GM19239 (cell line): Measurements from ENCODE around the gene SLC25A6.
"Not testable (repeated sequence)": the region's sequence is repeated elsewhere in the genome, so short reads cannot be mapped to it uniquely, and the experiment has no call there.

ENCODE experiments used
- DNase-seq: peaks from one replicate; pipeline ENCODE4 v3.0.0; 2011; ENCODE audit warnings: low spot score; ENCODE audit not compliant: insufficient read length
- FAIRE-seq: peaks from 2 replicates; lab custom pipeline; 2011; peaks lifted over from hg19 to GRCh38; lab: Jason Lieb, UNC

The SLC25A6 gene

GRCh38 chrX:1416965-1417760 is 25.2 kb upstream of the SLC25A6 start:
- DNase-seq: no peak
- no peak for FAIRE-seq

- no peak for FAIRE-seq
Measured at GRCh38 chrX:1416327-1416784, 24.4 kb upstream of the SLC25A6 start.

DNA sequence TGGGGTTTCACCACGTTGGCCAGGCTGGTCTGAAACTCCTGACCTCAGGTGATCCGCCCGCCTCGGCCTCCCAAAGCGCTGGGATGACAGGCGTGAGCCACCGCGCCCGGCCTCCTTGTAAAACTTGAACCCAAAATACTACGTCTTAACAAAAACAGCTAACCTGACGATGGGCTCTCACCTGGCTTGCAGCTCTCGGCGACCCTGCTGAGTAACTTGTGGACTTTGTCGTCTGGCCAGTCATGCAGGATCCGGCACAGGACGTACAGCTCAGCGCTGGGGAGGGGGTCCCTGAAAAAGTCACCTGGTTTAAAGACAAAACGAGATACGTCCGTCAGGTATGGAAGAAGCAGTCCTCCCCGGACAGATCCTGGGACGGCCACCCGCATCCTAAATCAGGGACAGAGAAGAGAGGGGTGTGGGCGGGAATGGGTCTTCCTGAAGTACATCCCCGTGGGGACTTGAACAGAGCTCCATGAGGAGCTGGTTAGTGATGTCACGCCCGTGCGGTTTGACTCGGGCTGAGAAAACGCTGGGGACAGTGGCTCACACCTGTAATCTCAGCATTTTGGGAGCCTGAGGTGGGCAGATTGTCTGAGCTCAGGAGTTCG is 20.7 kb upstream of the SLC25A6 start:
- DNase-seq (no peak), FAIRE-seq (no peak)

More at GRCh38 chrX:1416327-1416784, 24.4 kb upstream of the SLC25A6 start:
- DNase-seq: no peak

- no peak for DNase-seq
- no peak for FAIRE-seq
Measured at GRCh38 chrX:1411326-1411725, 19.4 kb upstream of the SLC25A6 start.

DNA sequence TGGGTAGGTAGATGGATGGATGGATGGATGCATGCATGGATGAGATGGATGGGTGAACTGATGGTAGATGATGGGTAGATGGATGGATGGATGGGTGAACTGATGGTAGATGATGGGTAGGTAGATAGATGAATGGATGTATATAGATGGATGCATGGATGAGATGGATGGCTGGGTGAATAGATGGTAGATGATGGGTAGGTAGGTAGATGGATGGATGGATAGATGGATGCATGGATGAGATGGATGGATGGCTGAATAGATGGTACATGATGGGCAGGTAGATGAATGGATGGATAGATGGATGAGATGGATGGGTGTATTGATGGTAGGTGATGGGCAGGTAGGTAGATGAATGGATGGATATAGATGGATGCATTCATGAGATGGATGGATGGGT is 15.1 kb upstream of the SLC25A6 start:
- FAIRE-seq (no peak), DNase-seq (no peak)

- not testable (repeated sequence) for DNase-seq, FAIRE-seq
Measured at GRCh38 chrX:1405769-1406168, 13.9 kb upstream of the SLC25A6 start.

- not testable (repeated sequence) for FAIRE-seq, DNase-seq
Measured at GRCh38 chrX:1403867-1404266, 12.0 kb upstream of the SLC25A6 start.

DNA sequence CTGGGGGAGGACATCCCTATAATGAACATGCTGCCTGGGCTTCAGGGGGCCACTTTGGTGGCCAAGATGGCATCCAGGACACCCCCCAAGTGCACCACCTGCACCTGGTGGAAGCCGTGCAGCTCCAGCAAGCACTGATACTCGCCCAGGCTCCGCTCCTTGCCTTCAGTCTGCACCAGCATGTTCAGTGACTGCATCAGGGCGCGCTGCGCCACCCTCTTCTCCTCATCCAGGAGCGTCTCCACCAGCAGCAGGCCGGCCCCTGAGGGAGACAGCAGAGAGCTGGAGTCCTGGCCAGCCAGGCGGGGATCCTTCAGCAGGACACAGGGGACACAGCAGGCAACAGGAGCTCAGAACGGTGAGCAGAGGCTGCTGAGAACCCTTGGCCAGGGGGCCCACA is 11.3 kb upstream of the SLC25A6 start:
- FAIRE-seq (no peak), DNase-seq (no peak)

DNA sequence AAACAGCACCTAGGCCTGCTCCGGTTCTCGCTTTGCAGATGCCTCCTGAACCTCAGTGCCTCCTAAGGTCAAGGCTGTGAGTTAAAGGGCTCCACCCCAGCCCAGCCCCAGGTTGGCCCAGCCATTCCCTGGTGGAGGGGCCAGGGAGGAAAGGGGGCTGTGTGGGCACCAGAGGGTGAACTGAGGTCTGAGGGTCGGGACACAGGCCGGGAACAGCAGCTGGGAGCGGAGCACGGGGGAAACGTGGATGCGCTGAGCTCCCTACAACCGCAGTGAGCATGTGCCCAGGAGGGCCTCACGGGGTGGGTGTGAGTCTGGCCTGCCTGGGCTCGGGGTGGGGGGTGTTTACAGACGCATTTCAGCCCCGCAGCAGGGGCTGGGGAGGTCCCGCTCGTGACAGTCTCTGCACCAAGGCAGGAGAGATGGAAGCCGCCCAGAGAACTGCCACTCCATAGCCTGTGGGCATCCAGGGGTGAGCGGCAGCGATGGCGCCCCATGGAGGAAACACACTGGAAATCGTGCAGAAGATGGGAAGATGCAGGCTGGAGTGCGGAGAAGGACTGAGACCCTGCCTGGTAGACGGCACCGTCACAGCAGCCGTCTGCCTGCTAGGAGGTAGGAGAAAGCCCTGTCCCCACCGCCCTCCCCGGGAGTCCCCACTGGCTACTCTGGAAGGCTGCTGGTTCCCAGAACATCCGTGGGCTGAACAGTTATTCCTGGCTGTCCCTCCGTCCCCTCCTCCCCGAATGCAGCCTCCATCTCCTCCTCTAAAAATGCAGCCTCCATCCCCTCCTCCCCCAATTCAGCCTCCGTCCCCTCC is 9.9 kb upstream of the SLC25A6 start:
- DNase-seq (no peak), FAIRE-seq (no peak)

GRCh38 chrX:1400742-1401471 is 9.0 kb upstream of the SLC25A6 start:
- DNase-seq (no peak), FAIRE-seq (no peak)

GRCh38 chrX:1400049-1400448 is 8.1 kb upstream of the SLC25A6 start:
- DNase-seq (no peak), FAIRE-seq (no peak)

- FAIRE-seq: no peak
Measured at GRCh38 chrX:1398431-1399340, 6.8 kb upstream of the SLC25A6 start.

DNA sequence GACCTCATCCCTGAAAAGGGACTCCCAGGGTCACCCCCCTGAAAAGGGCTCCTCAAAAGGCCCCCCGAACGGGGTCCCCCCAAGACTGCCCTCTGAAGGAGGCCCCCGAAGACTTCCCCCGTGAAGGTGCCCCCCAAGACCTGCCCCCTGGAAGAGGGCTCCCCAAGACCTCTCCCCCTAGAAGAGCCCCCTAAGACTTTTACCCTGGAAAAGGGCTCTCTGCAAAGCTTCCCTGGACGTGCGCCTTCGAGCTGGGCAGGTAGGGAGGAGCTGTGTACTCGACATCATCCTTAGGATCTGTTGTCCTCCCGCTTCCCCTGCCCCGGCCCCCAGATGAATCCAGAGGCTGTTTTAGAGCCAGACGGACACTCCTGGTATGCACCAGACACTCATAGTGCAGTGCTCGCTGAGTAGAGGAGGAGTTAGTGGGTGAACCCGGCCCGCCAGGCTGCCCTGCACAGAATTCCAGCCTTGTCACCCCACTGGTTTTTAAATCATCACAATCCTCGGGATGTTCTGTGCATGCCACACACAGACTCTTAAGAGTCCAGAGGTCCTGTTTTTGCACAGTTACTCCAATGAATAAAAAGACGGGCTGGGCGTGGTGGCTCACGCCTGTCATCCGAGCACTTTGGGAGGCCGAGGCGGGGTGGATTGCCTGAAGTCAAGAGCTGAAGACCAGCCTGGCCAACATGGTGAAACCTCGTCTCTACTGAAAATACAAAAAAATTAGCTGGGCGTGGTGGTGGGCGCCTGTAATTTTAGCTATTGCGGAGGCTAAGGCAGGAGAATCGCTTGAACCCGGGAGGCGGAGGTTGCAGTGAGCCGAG is 5.7 kb upstream of the SLC25A6 start:
- DNase-seq: no peak
- no peak for FAIRE-seq

More at GRCh38 chrX:1398431-1399340, 6.8 kb upstream of the SLC25A6 start:
- DNase-seq: no peak

DNA sequence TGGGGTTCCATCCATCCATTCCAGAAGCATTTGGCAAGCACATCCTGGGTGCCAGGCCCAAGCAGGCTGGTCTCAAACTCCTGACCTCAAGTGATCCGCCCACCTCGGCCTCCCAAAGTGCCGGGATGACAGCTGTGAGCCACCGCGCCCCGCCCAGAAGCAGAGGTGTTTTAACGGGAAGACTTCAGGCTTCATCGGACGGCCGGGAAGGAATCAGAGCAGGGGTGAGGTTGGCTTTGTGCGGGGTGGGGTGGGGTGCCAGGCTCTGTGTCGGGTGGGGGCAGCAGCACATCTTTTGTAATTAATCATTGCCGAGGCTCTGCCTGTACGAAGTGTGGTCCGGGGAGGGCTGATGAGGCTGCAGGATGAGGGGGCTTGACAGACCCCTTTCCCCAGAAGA is 5.1 kb upstream of the SLC25A6 start:
- DNase-seq (no peak), FAIRE-seq (no peak)

DNA sequence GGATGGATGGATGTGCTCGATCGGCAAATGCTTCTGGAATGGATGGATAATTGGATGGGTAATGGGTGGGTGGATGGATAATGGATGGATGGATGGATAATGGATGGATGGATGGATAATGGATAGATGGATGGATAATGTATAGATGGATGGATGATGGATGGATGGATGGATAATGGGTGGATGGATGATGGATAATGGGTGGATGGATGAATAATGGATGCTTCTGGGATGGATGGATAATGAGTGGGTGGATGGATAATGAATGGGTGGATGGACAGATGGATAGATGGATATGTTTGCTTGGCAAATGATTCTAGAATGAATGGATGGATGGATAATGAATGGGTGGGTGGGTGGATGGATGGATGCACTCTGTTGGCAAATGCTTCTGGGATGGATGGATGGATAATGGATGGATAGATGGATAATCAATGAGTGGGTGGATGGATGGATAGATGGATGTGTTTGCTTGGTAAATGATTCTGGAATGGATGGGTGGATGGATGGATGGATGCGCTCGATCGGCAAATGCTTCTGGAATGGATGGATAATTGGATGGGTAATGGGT is 3.8 kb upstream of the SLC25A6 start:
- FAIRE-seq (no peak), DNase-seq (no peak)

DNA sequence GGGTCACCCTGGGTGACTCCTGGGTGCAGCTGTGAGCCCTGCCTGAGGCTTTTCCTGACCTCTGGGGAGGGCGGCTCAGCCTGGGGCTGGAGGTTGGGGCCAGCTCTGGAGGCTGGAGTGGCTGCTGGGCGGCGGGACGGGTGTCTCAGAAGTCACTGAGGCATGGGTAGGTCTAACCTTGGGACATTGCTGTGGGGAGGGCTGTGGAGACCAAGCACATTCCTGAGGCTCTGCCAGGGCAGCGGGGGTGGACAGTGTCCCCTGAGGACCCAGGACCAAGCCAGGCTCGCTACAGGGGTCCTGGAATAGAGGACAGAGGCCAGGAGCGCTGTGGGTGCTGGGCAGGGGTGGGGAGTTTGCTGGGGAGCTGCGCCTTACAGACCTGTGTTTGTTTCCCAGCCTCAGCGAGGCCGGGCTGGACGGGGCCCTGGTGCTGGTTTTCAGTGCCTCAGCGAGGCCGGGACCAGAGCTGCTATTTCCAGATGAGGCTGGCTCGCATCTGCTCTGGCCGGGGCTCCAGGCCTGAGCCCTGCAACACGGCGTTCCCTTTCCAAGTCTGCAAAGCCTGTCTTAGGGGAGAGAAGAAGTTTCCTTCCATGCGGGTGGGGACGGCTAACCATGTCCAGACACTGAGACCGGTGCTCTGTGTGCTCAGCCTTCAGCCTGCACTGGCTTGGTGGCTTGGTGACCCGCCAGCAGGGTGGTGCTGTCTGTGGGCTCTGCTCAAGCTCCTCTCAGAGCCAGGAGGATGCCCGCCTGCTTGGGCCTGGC is 3.0 kb upstream of the SLC25A6 start:
- FAIRE-seq (no peak), DNase-seq (no peak)

DNA sequence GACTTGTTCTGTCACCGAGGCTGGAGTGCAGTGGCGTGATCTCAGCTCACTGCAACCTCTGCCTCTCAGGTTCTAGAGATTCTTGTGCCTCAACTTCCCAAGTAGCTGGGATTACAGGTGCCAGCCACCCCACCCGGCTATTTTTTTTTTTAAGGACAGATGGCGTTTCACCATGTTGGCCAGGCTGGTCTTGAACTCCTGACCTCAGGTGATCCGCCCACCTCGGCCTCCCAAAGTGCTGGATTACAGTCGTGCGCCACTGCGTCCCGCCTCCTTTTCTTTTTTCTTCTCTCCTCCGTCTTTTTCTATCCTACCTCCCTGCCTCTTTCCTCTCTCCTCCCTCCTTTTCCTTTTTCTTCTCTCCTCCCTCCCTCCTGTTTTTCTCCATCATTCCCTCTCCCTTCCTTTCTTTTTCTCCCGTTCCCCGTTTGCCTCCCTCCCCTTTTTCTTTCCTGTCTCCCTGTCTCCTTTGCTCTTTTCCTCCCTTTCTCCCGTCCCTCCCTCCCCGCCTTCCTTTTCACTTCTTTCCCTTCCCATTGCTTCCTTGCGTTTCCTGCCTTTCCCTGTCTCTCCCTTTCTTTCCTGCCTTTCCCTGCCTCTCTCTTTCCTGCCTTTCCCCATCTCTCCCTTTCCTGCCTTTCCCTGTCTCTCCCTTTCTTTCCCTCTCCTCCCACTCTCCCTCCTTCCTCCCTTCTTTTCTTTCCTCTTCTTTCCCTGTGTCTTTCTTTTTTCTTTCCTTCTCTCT is 2.1 kb upstream of the SLC25A6 start:
- DNase-seq (no peak), FAIRE-seq (peak; percentile 76)
